ENCODE results near the gene RPS8. TPM values are rescaled to one million over a fixed set of nuclear protein-coding genes. Genes with fewer than 3 reads are reported as not detected.

Gene RPS8
- total RNA-seq, 6 donors from 2014 or later, result 507 to 1,439 (median 1,183) TPM

DNA sequence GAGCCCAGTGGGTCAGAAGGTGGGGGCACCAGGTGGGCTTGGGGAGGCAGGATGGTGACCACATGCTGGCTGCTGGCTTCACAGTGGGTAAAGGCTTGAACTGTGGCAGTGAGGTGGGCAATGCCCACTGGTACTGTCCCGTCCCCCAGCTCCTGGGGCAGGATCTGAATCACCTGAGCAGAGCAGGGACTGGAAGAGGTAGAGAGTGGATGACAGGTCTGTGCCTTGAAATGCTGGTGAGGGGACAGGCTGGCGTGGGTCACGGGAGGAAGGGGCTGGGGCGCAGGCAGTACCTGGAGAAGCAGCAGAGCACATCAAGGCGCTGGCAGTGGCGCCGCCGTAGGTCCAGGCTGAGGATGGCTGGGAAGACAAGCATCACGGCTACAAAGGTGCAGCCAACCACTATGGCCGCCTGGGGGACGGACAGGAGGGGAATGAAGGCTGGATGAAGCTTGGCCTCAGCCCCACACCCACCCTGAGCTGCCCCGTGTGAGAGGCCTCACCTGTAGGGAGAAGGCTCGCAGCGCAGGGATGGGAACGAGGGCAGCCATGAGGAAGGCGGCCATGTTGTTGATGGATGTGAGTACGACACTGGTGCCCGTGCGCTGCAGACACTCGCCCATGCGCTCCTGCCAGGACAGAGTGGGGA lies 52.8 kb downstream of the RPS8 start:
- Histone ChIP-seq H3K4me3 (no peak overlapping the region), H3K27me3 (no peaks in the 10 kb centered on the region), H3K27ac (no peak overlapping the region), H3K4me1 (peaks cover 6 to 33% (median 15%) of the 10 kb centered on the region in 4 donors), H3K9me3 (no peaks in the 10 kb centered on the region), H3K36me3 (no peaks in the 10 kb centered on the region)
- DNase-seq (peak in 1 of 2 donors; percentile 68), ATAC-seq (ENCODE audit: low FRiP score in 2 of 2) (no peak)
- WGBS, 2 donors, result 95 to 96% methylated on average over 18 to 21 of the region's 21 CpGs
- TF ChIP-seq EP300 (IDR thresholded peaks at IDR 0.05), result no peak
- no peak for TF ChIP-seq POLR2AphosphoS5 (IDR thresholded peaks at IDR 0.05)
- TF ChIP-seq POLR2A (IDR thresholded peaks at IDR 0.05), result no peak

Small RNA genes lying within 50 kb of the gene (small RNA-seq; reads per million reads assigned to genes)
- gene RNU5D-1 (0.18 to 7.0 (median 3.3) reads per million in 4 donors), gene SNORD38A (474 to 1,024 (median 630) reads per million in 4 donors), gene SNORD38B (0 reads per million in 4 donors), gene SNORD46 (539 to 2,221 (median 1,338) reads per million in 4 donors), gene SNORD55 (0 reads per million in 4 donors)

Other genes with a start within 250 kb of the RPS8 start
- gene TMEM53, start 101.1 kb upstream of the RPS8 start, total RNA-seq, result 10 to 100 TPM; 10.7 to 46.1 (median 19.7) TPM
- gene ARMH1, start 100.8 kb upstream of the RPS8 start, total RNA-seq, result 10 to 100 TPM in 4 of 6 donors, 1 to 10 TPM in 2; 4.6 to 29.3 (median 13.0) TPM
- gene RNU5D-1, start 44.4 kb upstream of the RPS8 start, total RNA-seq, result not detected
- 1 to 10 TPM in 5 of 6 donors, not detected in 1; 1.5 to 2.7 (median 2.6) TPM for gene KIF2C, start 35.7 kb upstream of the RPS8 start, total RNA-seq
- gene BEST4, start 12.6 kb downstream of the RPS8 start, total RNA-seq, result 1 to 10 TPM in 3 of 6 donors, under 1 TPM in 3; 0.30 to 9.1 (median 0.81) TPM
- 10 to 100 TPM; 24.9 to 72.4 (median 49.6) TPM for gene PLK3, start 24.8 kb downstream of the RPS8 start, total RNA-seq
- gene DYNLT4, start 31.8 kb downstream of the RPS8 start, total RNA-seq, result 10 to 100 TPM in 4 of 6 donors, 1 to 10 TPM in 2; 1.2 to 38.8 (median 10.9) TPM
- 10 to 100 TPM in 4 of 6 donors, 1 to 10 TPM in 2; 5.1 to 63.9 (median 17.8) TPM for gene BTBD19, start 33.0 kb downstream of the RPS8 start, total RNA-seq
- gene PTCH2, start 67.7 kb downstream of the RPS8 start, total RNA-seq, result 1 to 10 TPM in 2 of 6 donors, under 1 TPM in 4; 0.30 to 1.4 (median 0.82) TPM
- gene EIF2B3, start 211.1 kb downstream of the RPS8 start, total RNA-seq, result 10 to 100 TPM; 16.8 to 23.5 (median 21.8) TPM
- 100 to 1,000 TPM in 1 of 6 donors, 10 to 100 TPM in 5; 30.6 to 116 (median 51.2) TPM for gene HECTD3, start 235.8 kb downstream of the RPS8 start, total RNA-seq
- gene UROD, start 236.7 kb downstream of the RPS8 start, total RNA-seq, result 10 to 100 TPM; 38.6 to 76.3 (median 63.3) TPM